Muscle layer of duodenum (tissue), 2 donors: ENCODE results near the gene STARD3NL.
"Not testable (repeated sequence)": the region's sequence is repeated elsewhere in the genome, so short reads cannot be mapped to it uniquely, and the experiment has no call there.

ENCODE experiments used
- H3K27ac ChIP-seq: one replicate; pipeline ENCODE4 v1.7.0; 2013; ENCODE audit warnings: mild to moderate bottlenecking, low read length
- H3K27me3 ChIP-seq: one replicate; pipeline ENCODE4 v1.7.0; 2013; ENCODE audit warnings: low read depth, mild to moderate bottlenecking, control low read depth, low read length
- H3K36me3 ChIP-seq, 2 donors: one replicate each; pipeline ENCODE4 v1.7.0; 2013; ENCODE audit warnings: low read length in 2 of 2, control low read depth in 1 of 2, mild to moderate bottlenecking in 1 of 2; ENCODE audit not compliant: insufficient read depth in 2 of 2, control insufficient read depth in 1 of 2
- H3K4me1 ChIP-seq, 2 donors: one replicate each; pipeline ENCODE4 v1.7.0; 2013; ENCODE audit warnings: low read length in 2 of 2, mild to moderate bottlenecking in 2 of 2, control low read depth in 1 of 2, moderate library complexity in 1 of 2; ENCODE audit not compliant: insufficient read depth in 2 of 2, control insufficient read depth in 1 of 2
- H3K4me3 ChIP-seq, 2 donors: one replicate each; pipeline ENCODE4 v1.7.0; 2013; ENCODE audit warnings: low read length in 2 of 2, low read depth in 1 of 2, mild to moderate bottlenecking in 1 of 2
- H3K9me3 ChIP-seq, 2 donors: one replicate each; pipeline ENCODE4 v1.7.0; 2013; ENCODE audit warnings: low read length in 2 of 2, control low read depth in 1 of 2, mild to moderate bottlenecking in 1 of 2; ENCODE audit not compliant: control insufficient read depth in 1 of 2
- donor health status: healthy.

STARD3NL gene

DNA sequence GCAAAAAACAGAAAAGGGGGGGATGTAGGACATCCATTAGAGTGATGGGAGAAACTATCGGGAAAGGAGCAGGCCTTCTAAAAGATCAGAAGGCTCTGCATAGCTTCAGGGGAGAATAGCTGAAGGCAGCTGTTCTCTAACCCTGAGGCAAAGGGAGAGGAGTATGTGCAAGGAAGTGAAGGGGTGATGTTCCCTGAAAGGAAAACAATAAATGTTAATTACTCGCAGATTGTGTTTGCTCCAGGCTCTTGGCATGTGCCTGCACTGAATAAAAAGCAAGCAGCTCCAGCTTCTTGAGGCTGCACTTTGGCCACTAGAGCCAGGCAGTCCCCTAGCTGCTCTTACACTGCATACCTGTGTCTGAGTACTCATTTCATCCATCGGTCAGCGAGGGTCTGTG is 14.4 kb upstream of the STARD3NL start:
- no peaks in the 10 kb centered on the region for H3K27me3 ChIP-seq
- H3K27ac ChIP-seq, result no peak overlapping the region
- no peak overlapping the region for H3K4me3 ChIP-seq
- no peaks in the 10 kb centered on the region for H3K36me3 ChIP-seq
- no peaks in the 10 kb centered on the region for H3K4me1 ChIP-seq
- no peaks in the 10 kb centered on the region for H3K9me3 ChIP-seq

DNA sequence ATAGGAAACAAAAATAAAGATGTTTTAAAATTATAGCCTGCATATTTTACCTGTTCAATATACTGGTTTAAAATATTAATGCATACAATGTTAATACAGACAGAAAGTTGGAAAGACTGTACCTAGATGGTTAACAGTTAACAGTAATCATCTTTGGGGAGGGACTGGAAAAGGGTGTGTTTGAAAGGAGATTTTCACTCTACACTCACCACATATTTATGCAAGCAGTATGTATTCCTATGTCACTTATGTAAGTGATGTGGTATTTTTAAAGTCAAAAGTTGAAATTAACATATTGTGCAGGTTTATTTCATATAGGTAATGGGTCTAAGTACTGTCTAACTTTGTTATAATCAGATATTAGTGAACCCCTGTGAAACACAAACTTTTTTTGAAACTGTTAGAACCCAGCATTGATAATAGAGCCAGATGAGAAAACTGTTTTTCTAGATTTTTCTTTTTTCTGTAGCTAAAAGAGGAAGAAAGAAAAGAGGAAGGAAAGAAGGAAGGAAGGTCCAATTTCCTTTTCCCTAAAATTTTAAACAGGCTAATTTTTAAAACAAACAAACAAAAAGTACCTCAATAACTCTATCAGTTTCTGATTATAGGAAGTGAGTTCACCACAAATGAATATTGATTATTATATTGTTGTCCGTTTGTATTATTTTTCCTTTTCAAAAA is 9.0 kb upstream of the STARD3NL start:
- Histone ChIP-seq H3K4me1 (no peaks in the 10 kb centered on the region), H3K4me3 (no peak overlapping the region), H3K36me3 (no peaks in the 10 kb centered on the region), H3K9me3 (no peaks in the 10 kb centered on the region), H3K27ac (no peak overlapping the region), H3K27me3 (no peaks in the 10 kb centered on the region)

DNA sequence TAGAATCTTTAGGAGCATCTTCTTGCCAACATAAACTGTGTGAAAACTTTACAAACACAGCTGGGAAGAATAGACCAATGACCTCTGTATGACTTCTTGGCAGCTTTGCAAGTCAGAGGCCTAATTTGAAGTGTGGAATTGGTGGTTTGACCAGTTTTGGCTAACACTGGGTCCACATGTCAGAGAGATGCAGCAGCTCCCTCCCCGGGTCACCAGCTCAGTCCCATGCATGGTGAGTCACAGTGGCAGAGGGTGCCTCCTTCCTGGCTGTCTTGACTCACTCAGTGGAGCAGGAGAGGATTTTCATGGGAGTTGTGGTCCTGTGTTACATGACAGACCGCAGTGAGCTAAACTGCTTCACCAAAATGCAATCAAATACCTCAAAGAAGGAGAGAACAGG is 8.2 kb upstream of the STARD3NL start:
- Histone ChIP-seq H3K9me3 (no peaks in the 10 kb centered on the region), H3K4me1 (no peaks in the 10 kb centered on the region), H3K36me3 (no peaks in the 10 kb centered on the region), H3K4me3 (no peak overlapping the region), H3K27me3 (no peaks in the 10 kb centered on the region), H3K27ac (no peak overlapping the region)

DNA sequence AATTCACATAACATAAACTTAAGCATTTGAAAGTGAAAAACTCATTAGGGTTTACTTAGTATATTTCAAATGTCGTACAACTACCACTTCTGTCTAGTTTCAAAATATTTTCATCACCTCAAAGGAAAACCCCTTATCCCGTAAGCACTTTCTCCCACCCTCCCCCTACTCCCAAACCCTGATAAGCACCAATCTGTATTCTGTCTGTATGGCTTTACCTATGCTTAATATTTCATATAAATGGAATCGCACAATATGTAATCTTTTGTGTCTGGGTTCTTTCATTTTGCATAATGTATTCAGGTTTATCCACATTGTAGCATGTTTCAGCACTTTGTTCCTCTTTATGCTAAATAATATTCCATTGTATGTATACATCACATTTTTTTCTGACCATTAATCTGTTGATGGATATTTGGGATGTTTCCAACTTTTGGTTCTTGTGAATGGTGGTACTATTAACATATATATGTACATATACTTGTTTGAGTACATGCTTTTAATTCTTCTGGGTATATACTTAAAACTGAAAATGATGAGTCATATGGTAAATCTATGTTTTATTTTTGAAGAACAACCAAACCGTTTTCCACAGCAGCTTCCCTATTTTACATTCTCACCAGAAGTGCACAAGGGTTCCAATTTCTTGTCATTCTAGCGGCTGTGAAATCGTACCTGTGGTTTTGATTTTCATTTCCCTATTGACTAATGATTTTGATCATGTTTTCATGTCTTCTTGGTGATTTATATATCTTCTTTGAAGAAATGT is 6.2 kb upstream of the STARD3NL start:
- no peaks in the 10 kb centered on the region for H3K9me3 ChIP-seq
- H3K27me3 ChIP-seq, result no peaks in the 10 kb centered on the region
- H3K4me1 ChIP-seq, result no peaks in the 10 kb centered on the region
- H3K36me3 ChIP-seq, result no peaks in the 10 kb centered on the region
- no peak overlapping the region for H3K4me3 ChIP-seq
- H3K27ac ChIP-seq, result no peak overlapping the region

GRCh38 chr7:38175547-38175946 is 2.5 kb upstream of the STARD3NL start:
- H3K27ac ChIP-seq, H3K4me3 ChIP-seq, H3K27me3 ChIP-seq, H3K36me3 ChIP-seq, H3K9me3 ChIP-seq: not testable (repeated sequence)
- H3K4me1 ChIP-seq, result peaks cover 5 to 14% of the 10 kb centered on the region in 2 donors

DNA sequence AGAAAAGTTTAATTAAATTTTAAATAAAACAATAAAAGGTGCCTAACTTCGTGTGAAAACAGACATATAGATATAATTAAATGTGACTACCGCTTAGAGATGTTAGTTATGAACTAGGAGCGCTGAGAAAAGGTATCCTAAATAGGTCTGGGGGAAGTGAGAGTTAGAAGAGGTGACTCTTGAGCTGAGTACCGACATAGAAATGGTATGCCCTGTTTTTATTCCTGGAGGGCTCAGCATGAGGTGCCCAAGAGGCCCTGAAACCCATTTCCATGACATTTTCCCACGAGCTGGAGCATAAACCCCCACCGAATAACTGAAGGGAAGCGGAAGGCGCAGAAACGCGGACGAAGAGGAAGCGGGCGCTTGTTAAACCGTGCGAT is 433 bp upstream of the STARD3NL start:
- Histone ChIP-seq H3K4me3 (peak overlapping the region; percentile 71 to 90), H3K4me1 (peaks cover 7 to 24% of the 10 kb centered on the region in 2 donors), H3K9me3 (no peaks in the 10 kb centered on the region), H3K27ac (peak overlapping the region; percentile 90), H3K27me3 (no peaks in the 10 kb centered on the region), H3K36me3 (no peaks in the 10 kb centered on the region)

DNA sequence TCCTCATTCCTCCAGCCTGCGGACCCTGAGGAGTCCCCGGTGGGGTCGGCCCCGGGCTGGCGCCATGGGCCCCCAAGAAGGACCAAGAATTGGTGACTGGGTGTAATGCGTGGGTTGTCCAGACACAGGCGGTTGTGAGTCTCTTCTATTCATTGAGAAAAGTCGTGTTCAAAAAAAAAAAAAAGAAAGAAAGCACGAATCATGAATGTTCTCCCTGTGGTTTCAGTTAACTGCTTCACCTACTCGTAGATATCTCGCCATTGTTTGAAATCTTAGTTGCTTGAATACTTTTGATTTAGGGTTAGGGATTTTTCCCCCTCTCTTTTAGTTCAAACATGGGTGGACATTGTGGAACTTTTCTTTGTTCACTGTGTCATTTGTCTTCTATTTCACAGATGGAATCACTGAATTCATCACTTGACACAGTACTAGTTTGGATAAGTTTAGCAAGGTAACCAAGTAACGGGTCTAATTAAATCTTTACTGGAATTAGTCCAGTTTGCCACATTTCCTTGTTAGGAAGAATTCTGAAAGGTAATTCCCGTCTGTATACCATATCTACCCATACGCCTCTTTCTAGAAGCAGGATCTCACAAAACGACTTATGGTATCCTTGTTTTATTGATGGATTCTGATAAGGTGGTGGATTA is 775 bp downstream of the STARD3NL start:
- Histone ChIP-seq H3K27ac (peak overlapping the region; percentile 90), H3K27me3 (no peaks in the 10 kb centered on the region), H3K9me3 (no peaks in the 10 kb centered on the region), H3K4me3 (peak overlapping the region; percentile 71 to 90), H3K36me3 (no peaks in the 10 kb centered on the region), H3K4me1 (peaks cover 7 to 27% of the 10 kb centered on the region in 2 donors)

GRCh38 chr7:38179776-38180226 is 1.8 kb downstream of the STARD3NL start:
- peak overlapping the region; percentile 90 for H3K27ac ChIP-seq
- H3K9me3 ChIP-seq, result no peaks in the 10 kb centered on the region
- no peaks in the 10 kb centered on the region for H3K27me3 ChIP-seq
- H3K4me1 ChIP-seq, result peaks cover 7 to 30% of the 10 kb centered on the region in 2 donors
- H3K36me3 ChIP-seq, result no peaks in the 10 kb centered on the region
- H3K4me3 ChIP-seq, result peak overlapping the region; percentile 71 to 90

GRCh38 chr7:38181111-38181510 is 3.1 kb downstream of the STARD3NL start:
- Histone ChIP-seq H3K4me3 (no peak overlapping the region), H3K9me3 (no peaks in the 10 kb centered on the region), H3K27me3 (no peaks in the 10 kb centered on the region), H3K36me3 (no peaks in the 10 kb centered on the region), H3K4me1 (peaks cover 7 to 34% of the 10 kb centered on the region in 2 donors), H3K27ac (no peak overlapping the region)

- Histone ChIP-seq H3K36me3 (no peaks in the 10 kb centered on the region), H3K4me1 (peaks cover 7 to 43% of the 10 kb centered on the region in 2 donors), H3K4me3 (no peak overlapping the region), H3K27ac (no peak overlapping the region), H3K27me3 (no peaks in the 10 kb centered on the region), H3K9me3 (no peaks in the 10 kb centered on the region)
Observed at GRCh38 chr7:38182450-38182849, 4.4 kb downstream of the STARD3NL start.
